ENCODE results near the gene VASH2. TPM values are rescaled to one million over a fixed set of nuclear protein-coding genes. Genes with fewer than 3 reads are reported as not detected.
"Not testable (repeated sequence)": the region's sequence is repeated elsewhere in the genome, so short reads cannot be mapped to it uniquely, and the experiment has no call there.

The VASH2 gene
- total and polyA plus RNA-seq, 10 donors: 0.33 to 2.6 (median 0.95) TPM

DNA sequence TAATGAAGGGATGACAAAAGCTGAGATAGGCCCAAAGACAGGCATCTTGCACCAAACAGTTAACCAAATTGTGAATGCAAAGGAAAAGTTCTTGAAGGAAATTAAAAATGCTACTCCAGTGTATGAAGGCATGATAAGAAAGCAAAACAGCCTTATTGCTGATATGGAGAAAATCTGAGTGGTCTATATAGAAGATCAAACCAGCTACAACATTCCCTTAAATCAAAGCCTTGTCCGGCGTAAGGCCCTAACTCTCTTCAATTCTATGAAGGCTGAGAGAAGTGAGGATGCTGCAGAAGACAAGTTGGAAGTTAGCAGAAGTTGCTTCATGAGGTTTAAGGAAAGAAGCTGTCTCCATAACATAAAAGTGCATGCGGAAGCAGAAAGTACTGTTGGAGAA is 69.7 kb downstream of the VASH2 start:
- Histone ChIP-seq H3K27me3 (replicated peaks in 1 of 7) (peaks cover 0 to 6% (median 0%) of the 10 kb centered on the region in 7 donors), H3K9me3 (peaks cover 0 to 2% (median 0%) of the 10 kb centered on the region in 8 donors), H3K27ac (no peak overlapping the region), H3K36me3 (no peaks in the 10 kb centered on the region), H3K4me1 (peaks cover 0 to 8% (median 4%) of the 10 kb centered on the region in 6 donors), H3K4me3 (no peak overlapping the region)
- 97 to 99% (median 98%) methylated on average over 3 of the region's 3 CpGs for WGBS, 5 donors
- intact Hi-C loops (cut with DNase I; ENCODE audit: low total_unique reads): no loop called here
- no peak for DNase-seq
- TF ChIP-seq, protein P1, sequence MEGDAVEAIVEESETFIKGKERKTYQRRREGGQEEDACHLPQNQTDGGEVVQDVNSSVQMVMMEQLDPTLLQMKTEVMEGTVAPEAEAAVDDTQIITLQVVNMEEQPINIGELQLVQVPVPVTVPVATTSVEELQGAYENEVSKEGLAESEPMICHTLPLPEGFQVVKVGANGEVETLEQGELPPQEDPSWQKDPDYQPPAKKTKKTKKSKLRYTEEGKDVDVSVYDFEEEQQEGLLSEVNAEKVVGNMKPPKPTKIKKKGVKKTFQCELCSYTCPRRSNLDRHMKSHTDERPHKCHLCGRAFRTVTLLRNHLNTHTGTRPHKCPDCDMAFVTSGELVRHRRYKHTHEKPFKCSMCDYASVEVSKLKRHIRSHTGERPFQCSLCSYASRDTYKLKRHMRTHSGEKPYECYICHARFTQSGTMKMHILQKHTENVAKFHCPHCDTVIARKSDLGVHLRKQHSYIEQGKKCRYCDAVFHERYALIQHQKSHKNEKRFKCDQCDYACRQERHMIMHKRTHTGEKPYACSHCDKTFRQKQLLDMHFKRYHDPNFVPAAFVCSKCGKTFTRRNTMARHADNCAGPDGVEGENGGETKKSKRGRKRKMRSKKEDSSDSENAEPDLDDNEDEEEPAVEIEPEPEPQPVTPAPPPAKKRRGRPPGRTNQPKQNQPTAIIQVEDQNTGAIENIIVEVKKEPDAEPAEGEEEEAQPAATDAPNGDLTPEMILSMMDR (IDR thresholded peaks at IDR 0.05 in 8 of 11, conservative IDR thresholded peaks at IDR 0.05 in 3 of 11): no peak
- TF ChIP-seq POLR2AphosphoS5 (IDR thresholded peaks at IDR 0.05) (no peak), POLR2A (IDR thresholded peaks at IDR 0.05) (no peak)

DNA sequence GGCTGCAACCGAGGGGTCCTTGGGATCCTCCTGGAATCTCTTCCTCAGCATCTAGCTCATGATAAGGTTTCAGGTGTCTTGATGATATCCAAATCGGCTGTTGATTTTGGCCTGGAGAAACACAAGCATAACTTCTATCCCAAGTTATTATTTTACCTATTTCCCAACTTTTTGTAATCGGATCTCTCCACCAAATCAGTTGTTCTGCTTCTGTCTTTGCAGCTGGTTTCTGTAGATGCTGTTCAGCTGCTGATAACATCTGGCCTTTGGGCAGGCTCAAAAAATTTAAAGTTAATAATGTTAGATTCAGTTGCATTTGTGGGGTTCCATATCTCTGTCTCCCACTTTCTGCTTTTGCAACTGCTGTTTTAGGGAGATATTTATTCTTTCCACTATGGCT is 76.7 kb downstream of the VASH2 start:
- Histone ChIP-seq H3K27me3 (replicated peaks in 1 of 7) (peaks cover 0 to 28% (median 0%) of the 10 kb centered on the region in 7 donors), H3K9me3 (peaks cover 0 to 14% (median 6%) of the 10 kb centered on the region in 8 donors)
- intact Hi-C loops (cut with DNase I; ENCODE audit: low total_unique reads); DNase-seq; H3K27ac ChIP-seq; H3K36me3 ChIP-seq; H3K4me1 ChIP-seq; H3K4me3 ChIP-seq: not testable (repeated sequence)
- 77 to 92% (median 86%) methylated on average over 3 of the region's 3 CpGs for WGBS, 5 donors

GRCh38 chr1:213032651-213033050 is 82.3 kb downstream of the VASH2 start:
- Histone ChIP-seq H3K9me3 (no peaks in the 10 kb centered on the region), H3K27ac (no peak overlapping the region), H3K36me3 (no peaks in the 10 kb centered on the region), H3K4me1 (no peaks in the 10 kb centered on the region), H3K4me3 (no peak overlapping the region), H3K27me3 (replicated peaks in 1 of 7) (peaks cover 0 to 49% (median 5%) of the 10 kb centered on the region in 7 donors)
- TF ChIP-seq, protein P1 (IDR thresholded peaks at IDR 0.05 in 8 of 11, conservative IDR thresholded peaks at IDR 0.05 in 3 of 11): no peak
- DNase-seq: no peak
- intact Hi-C loops (cut with DNase I; ENCODE audit: low total_unique reads): no loop called here

GRCh38 chr1:213034713-213035112 is 84.4 kb downstream of the VASH2 start:
- intact Hi-C loops (cut with DNase I; ENCODE audit: low total_unique reads): no loop called here
- Histone ChIP-seq H3K4me3 (no peak overlapping the region), H3K27me3 (replicated peaks in 1 of 7) (peaks cover 0 to 42% (median 5%) of the 10 kb centered on the region in 7 donors), H3K27ac (no peak overlapping the region), H3K9me3 (no peaks in the 10 kb centered on the region), H3K4me1 (no peaks in the 10 kb centered on the region), H3K36me3 (no peaks in the 10 kb centered on the region)
- TF ChIP-seq, protein P1 (IDR thresholded peaks at IDR 0.05 in 8 of 11, conservative IDR thresholded peaks at IDR 0.05 in 3 of 11): no peak
- TF ChIP-seq POLR2AphosphoS5 (IDR thresholded peaks at IDR 0.05): no peak
- DNase-seq: no peak
- WGBS, 5 donors: 92 to 100% (median 97%) methylated on average over 1 of the region's 1 CpG

- 77 to 88% (median 84%) methylated on average over 2 of the region's 2 CpGs for WGBS, 5 donors
- TF ChIP-seq POLR2A (IDR thresholded peaks at IDR 0.05) (no peak), POLR2AphosphoS5 (IDR thresholded peaks at IDR 0.05) (no peak)
- TF ChIP-seq, protein P1 (IDR thresholded peaks at IDR 0.05 in 8 of 11, conservative IDR thresholded peaks at IDR 0.05 in 3 of 11): no peak
- intact Hi-C loops (cut with DNase I; ENCODE audit: low total_unique reads): no loop called here
- no peak for DNase-seq
- Histone ChIP-seq H3K4me1 (no peaks in the 10 kb centered on the region), H3K27me3 (replicated peaks in 1 of 7) (peaks cover 0 to 34% (median 5%) of the 10 kb centered on the region in 7 donors), H3K4me3 (no peak overlapping the region), H3K36me3 (no peaks in the 10 kb centered on the region), H3K9me3 (no peaks in the 10 kb centered on the region), H3K27ac (no peak overlapping the region)
Measured at GRCh38 chr1:213035573-213035972, 85.2 kb downstream of the VASH2 start.

Measured in spleen (tissue), 11 donors.